Tibial nerve (tissue), 4 donors: Measurements from ENCODE around the gene WNT9A. TPM values are rescaled to one million over a fixed set of nuclear protein-coding genes. Genes with fewer than 3 reads are reported as not detected.
A peak's percentile ranks its signal among the peaks of the same experiment; 100 is the strongest.

ENCODE experiments used
- DNase-seq, 2 donors: peaks; one replicate each; pipeline ENCODE4 v3.0.0-alpha.2; 2019; ENCODE audit warnings: low spot score in 2 of 2
- H3K27ac ChIP-seq, 4 donors: fragments of 200-600 bp; sonication (generic) in 3 of 4; one replicate each; pipeline ENCODE4 v1.5.1; 2017 to 2019; ENCODE audit warnings: mild to moderate bottlenecking in 1 of 4
- H3K27me3 ChIP-seq, 2 donors: fragments of 200-600 bp; sonication (generic) in 1 of 2; one replicate each; pipeline versions ENCODE4 v1.5.1 to v1.6.0; 2017 to 2019
- H3K36me3 ChIP-seq, 3 donors: fragments of 200-600 bp; sonication (generic); one replicate each; pipeline ENCODE4 v1.5.1; 2018 to 2019
- H3K4me1 ChIP-seq, 4 donors: fragments of 200-600 bp; sonication (generic) in 3 of 4; one replicate each; pipeline ENCODE4 v1.5.1; 2017 to 2019
- H3K4me3 ChIP-seq, 4 donors: fragments of 200-600 bp; sonication (generic) in 3 of 4; one replicate each; pipeline ENCODE4 v1.5.1; 2017 to 2019; ENCODE audit warnings: mild to moderate bottlenecking in 1 of 4, moderate library complexity in 1 of 4
- H3K9me3 ChIP-seq, 4 donors: fragments of 200-600 bp; sonication (generic) in 3 of 4; one replicate each; pipeline ENCODE4 v1.5.1; 2017 to 2019
- CTCF ChIP-seq, 5 experiments: fragments of 200-600 bp in 3 of 5; fragments of 450-650 bp in 2 of 5; sonication (generic) in 3 of 5; IDR thresholded peaks; one replicate each; pipeline ENCODE4 v1.5.1; 2016 to 2019; ENCODE audit warnings: antibody characterized with exemption in 5 of 5, mild to moderate bottlenecking in 3 of 5, moderate library complexity in 2 of 5
- EP300 ChIP-seq, 2 donors: sonication (generic); formaldehyde crosslinking; IDR thresholded peaks; one replicate each; pipeline ENCODE4 v1.6.1; 2017; ENCODE audit warnings: antibody characterized with exemption in 2 of 2, mild to moderate bottlenecking in 1 of 2
- POLR2A ChIP-seq, 2 donors: fragments of 450-650 bp; IDR thresholded peaks; one replicate each; pipeline ENCODE4 v1.6.1; 2017; ENCODE audit warnings: antibody characterized with exemption in 2 of 2, mild to moderate bottlenecking in 2 of 2, moderate library complexity in 2 of 2
- WGBS, 2 donors: methylation state at CpG; one replicate each; pipeline ENCODE4 v1.1.5; 2018; 5-methylcytosine and 5-hydroxymethylcytosine counted together
- total RNA-seq, 4 donors: library from RNA; depleted of rRNA; stranded (reverse); fragments of >200 nt; gene quantifications; one replicate each; pipeline ENCODE4 v1.1.0, GENCODE V29; 2016

WNT9A gene
- total RNA-seq, 4 donors from 2014 or later, result 5.1 to 12.8 (median 8.5) TPM

- peak overlapping the region; percentile 40 to 82 (median 66) for H3K27ac ChIP-seq
- 43 to 67% methylated on average over 5 of the region's 5 CpGs for WGBS, 2 donors
- no peak overlapping the region for H3K4me3 ChIP-seq
- peaks cover 0 to 5% (median 0%) of the 10 kb centered on the region in 4 donors for H3K9me3 ChIP-seq
- no peaks in the 10 kb centered on the region for H3K27me3 ChIP-seq
- no peak for DNase-seq
- H3K4me1 ChIP-seq, result peaks cover 0 to 38% (median 6%) of the 10 kb centered on the region in 4 donors
- peak; percentile 57 to 67 for TF ChIP-seq EP300 (IDR thresholded peaks at IDR 0.05)
- TF ChIP-seq POLR2A (IDR thresholded peaks at IDR 0.05), result peak in 1 of 2 donors; percentile 12
- TF ChIP-seq CTCF (IDR thresholded peaks at IDR 0.05), result no peak
- no peaks in the 10 kb centered on the region for H3K36me3 ChIP-seq
These were observed 13.0 kb downstream of the WNT9A start for GRCh38 chr1:227934476-227935313.

GRCh38 chr1:227929751-227930472, 17.8 kb downstream of the WNT9A start:
- DNase-seq, result no peak

GRCh38 chr1:227928811-227929375, 18.8 kb downstream of the WNT9A start:
- Histone ChIP-seq H3K27ac (peak overlapping the region in 2 of 4 donors; percentile 27 to 50), H3K9me3 (peaks cover 0 to 5% (median 0%) of the 10 kb centered on the region in 4 donors), H3K4me1 (peaks cover 0 to 66% (median 3%) of the 10 kb centered on the region in 4 donors), H3K4me3 (no peak overlapping the region), H3K27me3 (no peaks in the 10 kb centered on the region), H3K36me3 (no peaks in the 10 kb centered on the region)
- 79 to 81% methylated on average over 12 of the region's 12 CpGs for WGBS, 2 donors
- DNase-seq, result no peak
- TF ChIP-seq CTCF (IDR thresholded peaks at IDR 0.05) (no peak), POLR2A (IDR thresholded peaks at IDR 0.05) (no peak)

More at GRCh38 chr1:227929751-227930472, 17.8 kb downstream of the WNT9A start:
- Histone ChIP-seq H3K4me3 (no peak overlapping the region), H3K27ac (no peak overlapping the region), H3K36me3 (no peaks in the 10 kb centered on the region), H3K4me1 (peaks cover 0 to 60% (median 4%) of the 10 kb centered on the region in 4 donors), H3K27me3 (no peaks in the 10 kb centered on the region), H3K9me3 (peaks cover 0 to 5% (median 0%) of the 10 kb centered on the region in 4 donors)
- 80 to 87% methylated on average over 11 to 17 of the region's 17 CpGs for WGBS, 2 donors
- no peak for TF ChIP-seq POLR2A (IDR thresholded peaks at IDR 0.05)
- no peak for TF ChIP-seq CTCF (IDR thresholded peaks at IDR 0.05)
- no peak for TF ChIP-seq EP300 (IDR thresholded peaks at IDR 0.05)

- TF ChIP-seq EP300 (IDR thresholded peaks at IDR 0.05) (no peak), POLR2A (IDR thresholded peaks at IDR 0.05) (no peak), CTCF (IDR thresholded peaks at IDR 0.05) (no peak)
- 70 to 71% methylated on average over 7 to 11 of the region's 11 CpGs for WGBS, 2 donors
These were observed 19.6 kb downstream of the WNT9A start for GRCh38 chr1:227927971-227928741.

More at GRCh38 chr1:227927971-227928741, 19.6 kb downstream of the WNT9A start:
- Histone ChIP-seq H3K4me1 (peaks cover 0 to 68% (median 2%) of the 10 kb centered on the region in 4 donors), H3K4me3 (no peak overlapping the region), H3K27ac (peak overlapping the region in 2 of 4 donors; percentile 27 to 50), H3K36me3 (no peaks in the 10 kb centered on the region), H3K9me3 (peaks cover 0 to 5% (median 0%) of the 10 kb centered on the region in 4 donors), H3K27me3 (no peaks in the 10 kb centered on the region)
- no peak for DNase-seq
